HepG2 (cell line): ENCODE results near the gene USP5. TPM values are rescaled to one million over a fixed set of nuclear protein-coding genes. Genes with fewer than 3 reads are reported as not detected.

Source experiments
- CREM ChIP-seq, 2 experiments: sonication (generic) in 1 of 2; formaldehyde crosslinking in 1 of 2; IDR thresholded peaks; 2 replicates each; pipeline versions ENCODE4 v1.4.0 to v1.6.1; 2016 to 2020; ENCODE audit warnings: antibody characterized with exemption in 1 of 2, mild to moderate bottlenecking in 1 of 2, missing genetic modification reagents in 1 of 2
- KLF16 ChIP-seq, 2 experiments: sonication (generic) in 1 of 2; formaldehyde crosslinking in 1 of 2; IDR thresholded peaks; 2 replicates each; pipeline versions ENCODE4 v1.6.1 to v1.8.0; 2016 to 2023; ENCODE audit warnings: missing genetic modification reagents in 2 of 2, missing compliant biosample characterization in 1 of 2
- MYC ChIP-seq: sonication (generic); formaldehyde crosslinking; IDR thresholded peaks from 2 replicates; pipeline ENCODE4 v1.9.0; 2021; ENCODE audit warnings: missing genetic modification reagents, borderline replicate concordance
- PCBP1 ChIP-seq: fragments of 200-400 bp; formaldehyde crosslinking; IDR thresholded peaks from 2 replicates; pipeline ENCODE4 v1.6.1; 2017; ENCODE audit warnings: mild to moderate bottlenecking, low read depth, low read length, borderline replicate concordance
- RBAK ChIP-seq: sonication (generic); formaldehyde crosslinking; IDR thresholded peaks from 2 replicates; pipeline ENCODE4 v1.5.1; 2020; ENCODE audit warnings: mild to moderate bottlenecking, missing genetic modification reagents
- TAF15 ChIP-seq: fragments of 200-400 bp; formaldehyde crosslinking; IDR thresholded peaks from one replicate; pipeline ENCODE4 v1.6.1; 2018; ENCODE audit warnings: mild to moderate bottlenecking, low read depth, low read length; ENCODE audit not compliant: poor library complexity, severe bottlenecking
- ZNF496 ChIP-seq: sonication (generic); formaldehyde crosslinking; IDR thresholded peaks from 2 replicates; pipeline ENCODE4 v1.8.1; 2023; ENCODE audit warnings: mild to moderate bottlenecking, moderate library complexity, missing genetic modification reagents; ENCODE audit not compliant: insufficient replicate concordance
- polyA plus RNA-seq, 8 experiments: library from polyadenylated mRNA; depleted of rRNA in 3 of 8; stranded (reverse) in 7 of 8; unstranded in 1 of 8; fragments of >200 nt; fragmentation: Illumina TruSeq in 4 of 8; extraction: Trizol in 4 of 8; gene quantifications; 2 replicates each; pipeline versions ENCODE4 v1.2.1 to v1.2.3, GENCODE V29; 2011 to 2016; ENCODE audit warnings: low read depth in 4 of 8, missing spikeins in 1 of 8, mixed read lengths in 1 of 8; ENCODE audit not compliant: insufficient read depth in 1 of 8
- total RNA-seq, 5 experiments: library from RNA; depleted of rRNA; stranded (reverse); fragments of >200 nt; fragmentation: Illumina TruSeq; extraction: Trizol; gene quantifications; 2 replicates each; pipeline ENCODE4 v1.2.3, GENCODE V29; 2016; ENCODE audit warnings: low read depth in 1 of 5
- TF ChIP-seq, protein P1 (sequence below): sonication (generic); formaldehyde crosslinking; IDR thresholded peaks from 2 replicates; pipeline ENCODE4 v1.5.0; 2020; ENCODE audit warnings: missing genetic modification reagents
- TF ChIP-seq, protein P2 (sequence below), 2 experiments: fragments of 450-650 bp in 1 of 2; sonication (generic) in 1 of 2; formaldehyde crosslinking in 1 of 2; IDR thresholded peaks; 2 replicates each; pipeline versions ENCODE4 v1.6.1 to v1.8.0; 2016 to 2022; ENCODE audit warnings: antibody characterized with exemption in 1 of 2, mild to moderate bottlenecking in 1 of 2, missing genetic modification reagents in 1 of 2
- TF ChIP-seq, protein P3 (sequence below), 2 experiments: sonication (generic) in 1 of 2; formaldehyde crosslinking in 1 of 2; IDR thresholded peaks; 2 replicates each; pipeline versions ENCODE4 v1.6.1 to v1.9.0; 2014 to 2022; ENCODE audit warnings: antibody characterized with exemption in 1 of 2, borderline replicate concordance in 1 of 2, inconsistent platforms in 1 of 2, low read depth in 1 of 2, missing genetic modification reagents in 1 of 2

The USP5 gene
- total and polyA plus RNA-seq, 2 of the 13 experiments (the other 11 are each of a cell fraction or from before 2014, with no cell fraction given): 39.6 to 56.0 TPM

DNA sequence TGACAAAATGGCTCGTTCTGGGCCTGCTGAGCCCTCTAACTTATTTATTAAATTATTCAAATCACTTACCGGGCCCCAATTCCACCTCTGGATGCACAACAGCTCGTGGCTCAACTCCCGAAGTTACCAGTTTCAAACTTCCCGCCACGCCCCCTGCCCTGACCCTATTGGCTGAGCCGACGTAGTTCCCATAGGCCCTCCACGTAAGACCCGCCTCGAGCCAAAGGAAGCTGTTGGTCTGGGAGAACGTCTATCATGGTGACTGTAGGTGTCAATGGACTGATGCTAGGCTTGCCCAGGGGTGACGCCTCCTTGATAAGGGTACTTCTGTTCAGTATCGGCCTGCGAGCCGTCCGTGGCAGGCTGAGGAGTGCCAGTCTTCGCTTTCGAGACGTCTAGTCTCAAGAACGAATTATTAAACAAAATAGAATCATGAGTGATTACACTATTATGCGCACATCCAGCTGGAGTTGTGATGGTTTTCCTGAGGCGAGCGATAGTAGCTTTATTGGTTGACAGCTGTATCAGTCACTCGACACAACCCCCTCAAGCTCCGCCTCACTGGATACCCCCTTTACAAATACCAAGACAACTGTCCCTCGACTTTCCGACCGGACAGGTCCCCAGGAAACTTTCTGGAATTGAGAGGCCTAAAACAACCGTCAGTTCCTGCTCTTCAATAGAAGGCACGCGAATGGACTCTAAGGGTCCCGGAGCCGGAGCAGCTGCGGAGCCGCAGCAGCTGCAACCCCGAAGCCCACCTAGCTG is 613 bp upstream of the USP5 start, which contains the start of gene CDCA3 (continued):
- TF ChIP-seq, protein P1, sequence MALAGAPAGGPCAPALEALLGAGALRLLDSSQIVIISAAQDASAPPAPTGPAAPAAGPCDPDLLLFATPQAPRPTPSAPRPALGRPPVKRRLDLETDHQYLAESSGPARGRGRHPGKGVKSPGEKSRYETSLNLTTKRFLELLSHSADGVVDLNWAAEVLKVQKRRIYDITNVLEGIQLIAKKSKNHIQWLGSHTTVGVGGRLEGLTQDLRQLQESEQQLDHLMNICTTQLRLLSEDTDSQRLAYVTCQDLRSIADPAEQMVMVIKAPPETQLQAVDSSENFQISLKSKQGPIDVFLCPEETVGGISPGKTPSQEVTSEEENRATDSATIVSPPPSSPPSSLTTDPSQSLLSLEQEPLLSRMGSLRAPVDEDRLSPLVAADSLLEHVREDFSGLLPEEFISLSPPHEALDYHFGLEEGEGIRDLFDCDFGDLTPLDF (CRISPR knock-in tag): peak; percentile 82
- TF ChIP-seq ZNF496 (CRISPR knock-in tag) (no peak), TAF15 (no peak), MYC (CRISPR knock-in tag) (peak; percentile 48; the same call in 1 of the 2 replicates), RBAK (CRISPR knock-in tag) (no peak), CREM (IDR thresholded peaks at IDR 0.05) (peak; percentile 79), CREM (CRISPR knock-in tag; IDR thresholded peaks at IDR 0.05) (no peak), PCBP1 (0 out of 2 replicates have a peak, but pooled peaks have one; percentile 19), KLF16 (CRISPR knock-in tag; IDR thresholded peaks at IDR 0.05) (no peak)
- TF ChIP-seq, protein P2, sequence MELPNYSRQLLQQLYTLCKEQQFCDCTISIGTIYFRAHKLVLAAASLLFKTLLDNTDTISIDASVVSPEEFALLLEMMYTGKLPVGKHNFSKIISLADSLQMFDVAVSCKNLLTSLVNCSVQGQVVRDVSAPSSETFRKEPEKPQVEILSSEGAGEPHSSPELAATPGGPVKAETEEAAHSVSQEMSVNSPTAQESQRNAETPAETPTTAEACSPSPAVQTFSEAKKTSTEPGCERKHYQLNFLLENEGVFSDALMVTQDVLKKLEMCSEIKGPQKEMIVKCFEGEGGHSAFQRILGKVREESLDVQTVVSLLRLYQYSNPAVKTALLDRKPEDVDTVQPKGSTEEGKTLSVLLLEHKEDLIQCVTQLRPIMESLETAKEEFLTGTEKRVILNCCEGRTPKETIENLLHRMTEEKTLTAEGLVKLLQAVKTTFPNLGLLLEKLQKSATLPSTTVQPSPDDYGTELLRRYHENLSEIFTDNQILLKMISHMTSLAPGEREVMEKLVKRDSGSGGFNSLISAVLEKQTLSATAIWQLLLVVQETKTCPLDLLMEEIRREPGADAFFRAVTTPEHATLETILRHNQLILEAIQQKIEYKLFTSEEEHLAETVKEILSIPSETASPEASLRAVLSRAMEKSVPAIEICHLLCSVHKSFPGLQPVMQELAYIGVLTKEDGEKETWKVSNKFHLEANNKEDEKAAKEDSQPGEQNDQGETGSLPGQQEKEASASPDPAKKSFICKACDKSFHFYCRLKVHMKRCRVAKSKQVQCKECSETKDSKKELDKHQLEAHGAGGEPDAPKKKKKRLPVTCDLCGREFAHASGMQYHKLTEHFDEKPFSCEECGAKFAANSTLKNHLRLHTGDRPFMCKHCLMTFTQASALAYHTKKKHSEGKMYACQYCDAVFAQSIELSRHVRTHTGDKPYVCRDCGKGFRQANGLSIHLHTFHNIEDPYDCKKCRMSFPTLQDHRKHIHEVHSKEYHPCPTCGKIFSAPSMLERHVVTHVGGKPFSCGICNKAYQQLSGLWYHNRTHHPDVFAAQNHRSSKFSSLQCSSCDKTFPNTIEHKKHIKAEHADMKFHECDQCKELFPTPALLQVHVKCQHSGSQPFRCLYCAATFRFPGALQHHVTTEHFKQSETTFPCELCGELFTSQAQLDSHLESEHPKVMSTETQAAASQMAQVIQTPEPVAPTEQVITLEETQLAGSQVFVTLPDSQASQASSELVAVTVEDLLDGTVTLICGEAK (IDR thresholded peaks at IDR 0.05): no peak
- TF ChIP-seq, protein P2 (CRISPR knock-in tag; IDR thresholded peaks at IDR 0.05): no peak
- TF ChIP-seq, protein P3, sequence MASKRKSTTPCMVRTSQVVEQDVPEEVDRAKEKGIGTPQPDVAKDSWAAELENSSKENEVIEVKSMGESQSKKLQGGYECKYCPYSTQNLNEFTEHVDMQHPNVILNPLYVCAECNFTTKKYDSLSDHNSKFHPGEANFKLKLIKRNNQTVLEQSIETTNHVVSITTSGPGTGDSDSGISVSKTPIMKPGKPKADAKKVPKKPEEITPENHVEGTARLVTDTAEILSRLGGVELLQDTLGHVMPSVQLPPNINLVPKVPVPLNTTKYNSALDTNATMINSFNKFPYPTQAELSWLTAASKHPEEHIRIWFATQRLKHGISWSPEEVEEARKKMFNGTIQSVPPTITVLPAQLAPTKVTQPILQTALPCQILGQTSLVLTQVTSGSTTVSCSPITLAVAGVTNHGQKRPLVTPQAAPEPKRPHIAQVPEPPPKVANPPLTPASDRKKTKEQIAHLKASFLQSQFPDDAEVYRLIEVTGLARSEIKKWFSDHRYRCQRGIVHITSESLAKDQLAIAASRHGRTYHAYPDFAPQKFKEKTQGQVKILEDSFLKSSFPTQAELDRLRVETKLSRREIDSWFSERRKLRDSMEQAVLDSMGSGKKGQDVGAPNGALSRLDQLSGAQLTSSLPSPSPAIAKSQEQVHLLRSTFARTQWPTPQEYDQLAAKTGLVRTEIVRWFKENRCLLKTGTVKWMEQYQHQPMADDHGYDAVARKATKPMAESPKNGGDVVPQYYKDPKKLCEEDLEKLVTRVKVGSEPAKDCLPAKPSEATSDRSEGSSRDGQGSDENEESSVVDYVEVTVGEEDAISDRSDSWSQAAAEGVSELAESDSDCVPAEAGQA (IDR thresholded peaks at IDR 0.05; ENCODE audit: low read depth): no peak
- TF ChIP-seq, protein P3 (CRISPR knock-in tag; IDR thresholded peaks at IDR 0.05; ENCODE audit: borderline replicate concordance): no peak
